A549 (cell line): Measurements from ENCODE around the gene TLNRD1. TPM values are rescaled to one million over a fixed set of nuclear protein-coding genes. Genes with fewer than 3 reads are reported as not detected.

Experiments
- ATAC-seq, 2 experiments: fragments of 200-7000 bp in 1 of 2; fragments of >200 bp in 1 of 2; cut with Nextera tagmentation in 1 of 2; cut with Tn5 transposase in 1 of 2; 3 replicates each; pipeline versions ENCODE4 v1.8.0 to v1.9.1; 2018 to 2020; ENCODE audit warnings: mild to moderate bottlenecking in 1 of 2, moderate library complexity in 1 of 2
- CTCF ChIA-PET: fragments of 300-600 bp; sonication (Branson Sonifier 250); formaldehyde crosslinking; extraction: SDS; loops from one replicate; lab custom pipeline; 2021; ENCODE audit warnings: antibody characterized with exemption, inconsistent platforms; lab: Yijun Ruan, JAX
- POLR2A ChIA-PET: fragments of 350-600 bp; formaldehyde crosslinking; extraction: SDS; loops from one replicate; lab custom pipeline; 2021; ENCODE audit warnings: antibody characterized with exemption, inconsistent platforms; lab: Yijun Ruan, JAX
- DNase-seq, 2 experiments: peaks; one replicate each; pipeline versions ENCODE4 v3.0.0 to v3.0.0-alpha.2; 2011 to 2016; ENCODE audit warnings: low read depth in 1 of 2, low spot score in 1 of 2
- FAIRE-seq: peaks from 2 replicates; lab custom pipeline; 2011; peaks lifted over from hg19 to GRCh38; lab: Jason Lieb, UNC
- H3K27ac ChIP-seq, 2 experiments: fragments of >200 bp; sonication (Bioruptor Twin); formaldehyde crosslinking; 3 replicates each; pipeline ENCODE4 v1.5.1; 2016 to 2017
- H3K4me1 ChIP-seq: fragments of >200 bp; sonication (Bioruptor Twin); formaldehyde crosslinking; 3 replicates; pipeline ENCODE4 v1.6.1; 2016
- H3K4me2 ChIP-seq: fragments of >200 bp; sonication (Bioruptor Twin); formaldehyde crosslinking; 3 replicates; pipeline ENCODE4 v1.6.1; 2016
- H3K4me3 ChIP-seq: fragments of >200 bp; sonication (Bioruptor Twin); formaldehyde crosslinking; 3 replicates; pipeline ENCODE4 v1.5.1; 2016
- H3K9me3 ChIP-seq: fragments of >200 bp; sonication (Bioruptor Twin); formaldehyde crosslinking; 3 replicates; pipeline ENCODE4 v1.6.1; 2016
- CEBPB ChIP-seq, 2 experiments: fragments of >200 bp in 1 of 2; sonication (Bioruptor Twin) in 1 of 2; formaldehyde crosslinking in 1 of 2; IDR thresholded peaks; 2 replicates each; pipeline ENCODE4 v1.6.1; 2012 to 2016
- CHD4 ChIP-seq: fragments of 200-600 bp; sonication (generic); IDR thresholded peaks from 2 replicates; pipeline ENCODE4 v1.6.1; 2016; ENCODE audit warnings: antibody characterized with exemption, mild to moderate bottlenecking, borderline replicate concordance
- EHF ChIP-seq: fragments of 250-450 bp; sonication (Bioruptor Pico); IDR thresholded peaks from 2 replicates; pipeline ENCODE4 v1.5.0; 2020; ENCODE audit warnings: mild to moderate bottlenecking
- HOXA7 ChIP-seq: fragments of 250-450 bp; sonication (Bioruptor Pico); IDR thresholded peaks from 2 replicates; pipeline ENCODE4 v1.5.0; 2020; ENCODE audit warnings: mild to moderate bottlenecking, moderate library complexity
- HOXB5 ChIP-seq: fragments of 250-450 bp; sonication (Bioruptor Pico); IDR thresholded peaks from 2 replicates; pipeline ENCODE4 v1.5.0; 2020; ENCODE audit warnings: mild to moderate bottlenecking, moderate library complexity
- JUN ChIP-seq, 2 experiments: fragments of >200 bp; sonication (Bioruptor Twin); formaldehyde crosslinking; IDR thresholded peaks; 2 replicates in 1 of 2; 3 replicates in 1 of 2; pipeline ENCODE4 v1.6.1; 2016 to 2017
- JUNB ChIP-seq: fragments of >200 bp; sonication (Bioruptor Twin); formaldehyde crosslinking; IDR thresholded peaks from 2 replicates; pipeline ENCODE4 v1.6.1; 2016
- KDM5A ChIP-seq: fragments of 200-600 bp; sonication (generic); IDR thresholded peaks from 2 replicates; pipeline ENCODE4 v1.6.1; 2016; ENCODE audit warnings: antibody characterized with exemption, mild to moderate bottlenecking
- MAZ ChIP-seq: fragments of 150-350 bp; IDR thresholded peaks from 2 replicates; pipeline ENCODE4 v1.6.1; 2014; ENCODE audit warnings: antibody characterized with exemption, low read depth, low read length, borderline replicate concordance
- NR3C1 ChIP-seq: fragments of >200 bp; sonication (Bioruptor Twin); formaldehyde crosslinking; IDR thresholded peaks from 3 replicates; pipeline ENCODE4 v1.6.1; 2017
- RARB ChIP-seq: fragments of 250-450 bp; sonication (Bioruptor Pico); IDR thresholded peaks from 2 replicates; pipeline ENCODE4 v1.8.0; 2021; ENCODE audit warnings: mild to moderate bottlenecking, moderate library complexity
- SMC3 ChIP-seq: fragments of >200 bp; sonication (Bioruptor Twin); formaldehyde crosslinking; IDR thresholded peaks from 3 replicates; pipeline ENCODE4 v1.6.1; 2018; ENCODE audit warnings: inconsistent platforms
- ZFP36 ChIP-seq: fragments of 450-650 bp; IDR thresholded peaks from 2 replicates; pipeline ENCODE4 v1.6.1; 2014; ENCODE audit warnings: borderline replicate concordance; ENCODE audit not compliant: partially characterized antibody
- WGBS: methylation state at CpG from one replicate; pipeline ENCODE4 v1.1.6; 2017; ENCODE audit errors: missing lambda C conversion rate; 5-methylcytosine and 5-hydroxymethylcytosine counted together
- polyA plus RNA-seq, 4 experiments: library from polyadenylated mRNA; depleted of rRNA in 3 of 4; stranded (reverse); fragments of >200 nt; fragmentation: RNase III in 1 of 4; extraction: RNeasy Plus Mini Kit Qiagen cat#74134 plus additional on column Dnase treatment in 1 of 4; gene quantifications; 2 replicates in 3 of 4; 3 replicates in 1 of 4; pipeline ENCODE4 v1.2.3, GENCODE V29; 2011 to 2017
- TF ChIP-seq, protein P1 (sequence below): fragments of 250-450 bp; sonication (Bioruptor Pico); IDR thresholded peaks from 2 replicates; pipeline ENCODE4 v1.5.0; 2020; ENCODE audit warnings: low read depth, mild to moderate bottlenecking, moderate library complexity
- TF ChIP-seq, protein P2 (sequence below): IDR thresholded peaks from 2 replicates; pipeline ENCODE4 v1.6.1; 2012
- TF ChIP-seq, protein P3 (sequence below): fragments of 200-600 bp; sonication (generic); IDR thresholded peaks from 2 replicates; pipeline ENCODE4 v1.6.1; 2016; ENCODE audit warnings: antibody characterized with exemption, mild to moderate bottlenecking, moderate library complexity
- TF ChIP-seq, protein P4 (sequence below): fragments of >200 bp; sonication (Bioruptor Twin); formaldehyde crosslinking; IDR thresholded peaks from 2 replicates; pipeline ENCODE4 v1.6.1; 2016
- TF ChIP-seq, protein P5 (sequence below): fragments of >200 bp; sonication (Bioruptor Twin); formaldehyde crosslinking; IDR thresholded peaks from 3 replicates; pipeline ENCODE4 v1.5.1; 2016
- TF ChIP-seq, protein P6 (sequence below): fragments of 250-450 bp; sonication (Bioruptor Pico); IDR thresholded peaks from 2 replicates; pipeline ENCODE4 v1.5.0; 2021; ENCODE audit warnings: mild to moderate bottlenecking, moderate library complexity, borderline replicate concordance

TLNRD1 gene
- polyA plus RNA-seq, 2 of the 4 experiments (the other 2 are of a cell fraction): 6.6 to 7.2 TPM

DNA sequence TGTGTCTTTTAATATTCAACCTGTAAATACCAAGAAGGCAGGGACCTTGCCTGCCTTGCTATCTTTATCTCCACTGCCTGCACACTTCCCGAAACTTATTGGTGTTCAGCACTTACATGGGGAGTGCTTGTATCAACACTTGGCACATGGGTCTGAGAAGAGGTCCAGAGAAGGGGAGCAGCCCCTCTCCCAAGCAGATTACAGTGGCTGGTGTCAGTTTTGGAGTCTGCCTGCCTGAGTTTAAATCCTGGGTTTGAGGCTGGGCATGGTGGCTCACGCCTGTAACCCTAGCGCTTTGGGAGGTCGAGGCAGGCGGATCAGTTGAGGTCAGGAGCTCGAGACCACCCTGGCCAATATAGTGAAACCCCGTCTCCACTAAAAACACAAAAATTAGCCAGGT lies 31.4 kb upstream of the TLNRD1 start:
- no peak overlapping the region for H3K4me2 ChIP-seq
- ATAC-seq: no peak
- ChIA-PET CTCF (interaction anchor here (0.6 to 9.7 kb wide), 87 partner anchors 8 to 554 kb away, joined by 3 to 235 read pairs (median 5); partner anchors contain the start of genes ABHD17C and CEMIP), POLR2A (no interaction called here)
- no peak for DNase-seq
- no peak overlapping the region for H3K27ac ChIP-seq
- 94% methylated on average over 7 of the region's 7 CpGs for WGBS
- peaks cover 2% of the 10 kb centered on the region; the same call in 2 of the 3 replicates for H3K9me3 ChIP-seq
- H3K4me3 ChIP-seq: no peak overlapping the region
- TF ChIP-seq, protein P1, sequence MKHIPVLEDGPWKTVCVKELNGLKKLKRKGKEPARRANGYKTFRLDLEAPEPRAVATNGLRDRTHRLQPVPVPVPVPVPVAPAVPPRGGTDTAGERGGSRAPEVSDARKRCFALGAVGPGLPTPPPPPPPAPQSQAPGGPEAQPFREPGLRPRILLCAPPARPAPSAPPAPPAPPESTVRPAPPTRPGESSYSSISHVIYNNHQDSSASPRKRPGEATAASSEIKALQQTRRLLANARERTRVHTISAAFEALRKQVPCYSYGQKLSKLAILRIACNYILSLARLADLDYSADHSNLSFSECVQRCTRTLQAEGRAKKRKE (CRISPR knock-in tag): no peak
- no peak for TF ChIP-seq SMC3
- no peak for TF ChIP-seq RARB (CRISPR knock-in tag)
- no peak for TF ChIP-seq MAZ
- no peak for TF ChIP-seq HOXB5
- no peak for TF ChIP-seq EHF
- TF ChIP-seq, protein P2, sequence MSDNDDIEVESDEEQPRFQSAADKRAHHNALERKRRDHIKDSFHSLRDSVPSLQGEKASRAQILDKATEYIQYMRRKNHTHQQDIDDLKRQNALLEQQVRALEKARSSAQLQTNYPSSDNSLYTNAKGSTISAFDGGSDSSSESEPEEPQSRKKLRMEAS: no peak
- no peak for TF ChIP-seq CHD4
- TF ChIP-seq JUNB: no peak
- no peak for TF ChIP-seq HOXA7 (CRISPR knock-in tag)
- TF ChIP-seq, protein P3, sequence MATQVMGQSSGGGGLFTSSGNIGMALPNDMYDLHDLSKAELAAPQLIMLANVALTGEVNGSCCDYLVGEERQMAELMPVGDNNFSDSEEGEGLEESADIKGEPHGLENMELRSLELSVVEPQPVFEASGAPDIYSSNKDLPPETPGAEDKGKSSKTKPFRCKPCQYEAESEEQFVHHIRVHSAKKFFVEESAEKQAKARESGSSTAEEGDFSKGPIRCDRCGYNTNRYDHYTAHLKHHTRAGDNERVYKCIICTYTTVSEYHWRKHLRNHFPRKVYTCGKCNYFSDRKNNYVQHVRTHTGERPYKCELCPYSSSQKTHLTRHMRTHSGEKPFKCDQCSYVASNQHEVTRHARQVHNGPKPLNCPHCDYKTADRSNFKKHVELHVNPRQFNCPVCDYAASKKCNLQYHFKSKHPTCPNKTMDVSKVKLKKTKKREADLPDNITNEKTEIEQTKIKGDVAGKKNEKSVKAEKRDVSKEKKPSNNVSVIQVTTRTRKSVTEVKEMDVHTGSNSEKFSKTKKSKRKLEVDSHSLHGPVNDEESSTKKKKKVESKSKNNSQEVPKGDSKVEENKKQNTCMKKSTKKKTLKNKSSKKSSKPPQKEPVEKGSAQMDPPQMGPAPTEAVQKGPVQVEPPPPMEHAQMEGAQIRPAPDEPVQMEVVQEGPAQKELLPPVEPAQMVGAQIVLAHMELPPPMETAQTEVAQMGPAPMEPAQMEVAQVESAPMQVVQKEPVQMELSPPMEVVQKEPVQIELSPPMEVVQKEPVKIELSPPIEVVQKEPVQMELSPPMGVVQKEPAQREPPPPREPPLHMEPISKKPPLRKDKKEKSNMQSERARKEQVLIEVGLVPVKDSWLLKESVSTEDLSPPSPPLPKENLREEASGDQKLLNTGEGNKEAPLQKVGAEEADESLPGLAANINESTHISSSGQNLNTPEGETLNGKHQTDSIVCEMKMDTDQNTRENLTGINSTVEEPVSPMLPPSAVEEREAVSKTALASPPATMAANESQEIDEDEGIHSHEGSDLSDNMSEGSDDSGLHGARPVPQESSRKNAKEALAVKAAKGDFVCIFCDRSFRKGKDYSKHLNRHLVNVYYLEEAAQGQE: no peak
- TF ChIP-seq KDM5A: no peak
- no peak for TF ChIP-seq ZFP36
- no peak for TF ChIP-seq JUN (IDR thresholded peaks at IDR 0.05)
- TF ChIP-seq CEBPB (IDR thresholded peaks at IDR 0.05): no peak
- no peak for TF ChIP-seq NR3C1
- TF ChIP-seq, protein P4, sequence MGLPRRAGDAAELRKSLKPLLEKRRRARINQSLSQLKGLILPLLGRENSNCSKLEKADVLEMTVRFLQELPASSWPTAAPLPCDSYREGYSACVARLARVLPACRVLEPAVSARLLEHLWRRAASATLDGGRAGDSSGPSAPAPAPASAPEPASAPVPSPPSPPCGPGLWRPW: no peak
- TF ChIP-seq, protein P5, sequence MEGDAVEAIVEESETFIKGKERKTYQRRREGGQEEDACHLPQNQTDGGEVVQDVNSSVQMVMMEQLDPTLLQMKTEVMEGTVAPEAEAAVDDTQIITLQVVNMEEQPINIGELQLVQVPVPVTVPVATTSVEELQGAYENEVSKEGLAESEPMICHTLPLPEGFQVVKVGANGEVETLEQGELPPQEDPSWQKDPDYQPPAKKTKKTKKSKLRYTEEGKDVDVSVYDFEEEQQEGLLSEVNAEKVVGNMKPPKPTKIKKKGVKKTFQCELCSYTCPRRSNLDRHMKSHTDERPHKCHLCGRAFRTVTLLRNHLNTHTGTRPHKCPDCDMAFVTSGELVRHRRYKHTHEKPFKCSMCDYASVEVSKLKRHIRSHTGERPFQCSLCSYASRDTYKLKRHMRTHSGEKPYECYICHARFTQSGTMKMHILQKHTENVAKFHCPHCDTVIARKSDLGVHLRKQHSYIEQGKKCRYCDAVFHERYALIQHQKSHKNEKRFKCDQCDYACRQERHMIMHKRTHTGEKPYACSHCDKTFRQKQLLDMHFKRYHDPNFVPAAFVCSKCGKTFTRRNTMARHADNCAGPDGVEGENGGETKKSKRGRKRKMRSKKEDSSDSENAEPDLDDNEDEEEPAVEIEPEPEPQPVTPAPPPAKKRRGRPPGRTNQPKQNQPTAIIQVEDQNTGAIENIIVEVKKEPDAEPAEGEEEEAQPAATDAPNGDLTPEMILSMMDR: no peak
- TF ChIP-seq, protein P6, sequence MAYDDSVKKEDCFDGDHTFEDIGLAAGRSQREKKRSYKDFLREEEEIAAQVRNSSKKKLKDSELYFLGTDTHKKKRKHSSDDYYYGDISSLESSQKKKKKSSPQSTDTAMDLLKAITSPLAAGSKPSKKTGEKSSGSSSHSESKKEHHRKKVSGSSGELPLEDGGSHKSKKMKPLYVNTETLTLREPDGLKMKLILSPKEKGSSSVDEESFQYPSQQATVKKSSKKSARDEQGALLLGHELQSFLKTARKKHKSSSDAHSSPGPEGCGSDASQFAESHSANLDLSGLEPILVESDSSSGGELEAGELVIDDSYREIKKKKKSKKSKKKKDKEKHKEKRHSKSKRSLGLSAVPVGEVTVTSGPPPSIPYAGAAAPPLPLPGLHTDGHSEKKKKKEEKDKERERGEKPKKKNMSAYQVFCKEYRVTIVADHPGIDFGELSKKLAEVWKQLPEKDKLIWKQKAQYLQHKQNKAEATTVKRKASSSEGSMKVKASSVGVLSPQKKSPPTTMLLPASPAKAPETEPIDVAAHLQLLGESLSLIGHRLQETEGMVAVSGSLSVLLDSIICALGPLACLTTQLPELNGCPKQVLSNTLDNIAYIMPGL: no peak
- no peak for FAIRE-seq
- H3K4me1 ChIP-seq: no peaks in the 10 kb centered on the region
